ENCODE results near the gene CNN3. TPM values are rescaled to one million over a fixed set of nuclear protein-coding genes. Genes with fewer than 3 reads are reported as not detected.

CNN3 gene
- total RNA-seq, 4 donors from 2014 or later, result 148 to 216 (median 175) TPM

DNA sequence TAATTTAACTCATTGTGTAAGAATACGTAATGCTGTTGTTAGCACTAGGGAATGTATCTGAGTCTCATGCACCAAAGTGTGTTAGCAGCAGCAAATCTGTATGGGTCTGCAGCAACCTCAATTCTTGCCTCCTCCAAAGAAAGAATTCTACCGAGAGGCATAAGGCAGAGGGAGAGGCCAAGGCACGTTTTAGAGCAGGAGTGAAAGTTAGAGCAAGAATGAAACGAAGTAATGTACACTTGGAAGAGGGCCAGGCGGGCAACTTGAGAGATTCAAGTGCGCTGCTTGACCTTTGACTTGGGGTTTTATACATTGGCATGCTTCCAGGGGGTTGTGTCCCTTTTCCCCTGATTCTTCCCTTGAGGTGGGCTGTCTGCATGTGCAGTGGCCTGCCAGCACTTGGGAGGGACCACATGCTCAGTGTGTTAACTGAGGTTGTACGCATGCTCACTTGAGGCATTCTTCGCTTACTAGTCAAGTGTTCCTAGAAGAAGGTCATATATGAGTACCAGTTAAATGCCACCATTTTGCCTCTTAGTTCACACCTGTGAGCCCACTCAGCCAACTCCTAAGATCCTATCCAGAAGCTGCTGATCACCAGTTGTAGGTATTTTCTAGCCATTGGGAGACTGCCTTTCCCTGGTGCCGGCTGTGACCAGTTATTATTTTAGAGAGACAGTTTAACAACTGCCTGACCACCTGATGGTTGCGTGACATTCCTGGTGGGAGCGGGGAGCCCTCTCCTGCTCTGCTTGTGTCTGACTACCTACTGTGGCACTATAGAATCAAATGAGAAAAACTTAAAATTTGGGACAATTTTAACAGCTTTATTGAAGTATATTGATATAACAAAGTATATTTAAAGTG, 2.7 kb upstream of the CNN3 start:
- DNase-seq (ENCODE audit: low spot score) (no peak), ATAC-seq (ENCODE audit: low FRiP score) (no peak)
- TF ChIP-seq, protein P1, sequence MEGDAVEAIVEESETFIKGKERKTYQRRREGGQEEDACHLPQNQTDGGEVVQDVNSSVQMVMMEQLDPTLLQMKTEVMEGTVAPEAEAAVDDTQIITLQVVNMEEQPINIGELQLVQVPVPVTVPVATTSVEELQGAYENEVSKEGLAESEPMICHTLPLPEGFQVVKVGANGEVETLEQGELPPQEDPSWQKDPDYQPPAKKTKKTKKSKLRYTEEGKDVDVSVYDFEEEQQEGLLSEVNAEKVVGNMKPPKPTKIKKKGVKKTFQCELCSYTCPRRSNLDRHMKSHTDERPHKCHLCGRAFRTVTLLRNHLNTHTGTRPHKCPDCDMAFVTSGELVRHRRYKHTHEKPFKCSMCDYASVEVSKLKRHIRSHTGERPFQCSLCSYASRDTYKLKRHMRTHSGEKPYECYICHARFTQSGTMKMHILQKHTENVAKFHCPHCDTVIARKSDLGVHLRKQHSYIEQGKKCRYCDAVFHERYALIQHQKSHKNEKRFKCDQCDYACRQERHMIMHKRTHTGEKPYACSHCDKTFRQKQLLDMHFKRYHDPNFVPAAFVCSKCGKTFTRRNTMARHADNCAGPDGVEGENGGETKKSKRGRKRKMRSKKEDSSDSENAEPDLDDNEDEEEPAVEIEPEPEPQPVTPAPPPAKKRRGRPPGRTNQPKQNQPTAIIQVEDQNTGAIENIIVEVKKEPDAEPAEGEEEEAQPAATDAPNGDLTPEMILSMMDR (IDR thresholded peaks at IDR 0.05), result no peak

DNA sequence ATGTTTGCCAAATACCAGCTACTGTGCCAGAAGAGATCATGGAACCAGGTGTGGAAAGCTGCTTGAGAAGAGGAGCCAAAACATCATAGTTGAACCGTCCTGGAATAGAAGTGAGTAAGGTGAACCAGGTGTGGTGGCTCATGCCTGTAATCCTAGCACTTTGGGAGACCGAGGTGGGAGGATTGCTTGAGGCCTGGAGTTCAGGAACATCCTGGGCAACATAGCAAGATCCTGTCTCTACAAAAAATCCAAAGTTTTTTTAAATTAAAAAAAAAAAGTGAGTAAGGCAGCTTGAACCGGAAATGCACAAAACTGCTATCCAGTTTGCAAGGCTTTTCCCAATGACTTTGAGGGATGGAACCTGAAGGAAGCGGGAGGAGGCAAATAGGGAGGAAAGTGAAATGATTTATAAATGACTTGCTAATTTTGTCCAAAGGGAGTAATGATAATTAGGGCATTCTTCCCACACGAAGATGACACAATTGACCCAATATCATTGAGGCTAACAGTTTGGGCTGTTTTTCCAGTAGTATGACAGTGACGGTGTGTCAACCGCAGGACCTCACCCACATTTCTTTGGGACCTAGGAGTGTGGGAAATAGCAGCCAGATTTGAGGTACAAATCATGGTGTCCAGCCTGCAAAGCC, 1.5 kb upstream of the CNN3 start:
- DNase-seq (ENCODE audit: low spot score), result no peak
- TF ChIP-seq, protein P1 (IDR thresholded peaks at IDR 0.05), result no peak
- no peak for ATAC-seq (ENCODE audit: low FRiP score)

- ATAC-seq (ENCODE audit: low FRiP score) (peak; percentile 2), DNase-seq (ENCODE audit: low spot score) (no peak)
Observed at GRCh38 chr1:94927405-94928175, 680 bp upstream of the CNN3 start.

DNA sequence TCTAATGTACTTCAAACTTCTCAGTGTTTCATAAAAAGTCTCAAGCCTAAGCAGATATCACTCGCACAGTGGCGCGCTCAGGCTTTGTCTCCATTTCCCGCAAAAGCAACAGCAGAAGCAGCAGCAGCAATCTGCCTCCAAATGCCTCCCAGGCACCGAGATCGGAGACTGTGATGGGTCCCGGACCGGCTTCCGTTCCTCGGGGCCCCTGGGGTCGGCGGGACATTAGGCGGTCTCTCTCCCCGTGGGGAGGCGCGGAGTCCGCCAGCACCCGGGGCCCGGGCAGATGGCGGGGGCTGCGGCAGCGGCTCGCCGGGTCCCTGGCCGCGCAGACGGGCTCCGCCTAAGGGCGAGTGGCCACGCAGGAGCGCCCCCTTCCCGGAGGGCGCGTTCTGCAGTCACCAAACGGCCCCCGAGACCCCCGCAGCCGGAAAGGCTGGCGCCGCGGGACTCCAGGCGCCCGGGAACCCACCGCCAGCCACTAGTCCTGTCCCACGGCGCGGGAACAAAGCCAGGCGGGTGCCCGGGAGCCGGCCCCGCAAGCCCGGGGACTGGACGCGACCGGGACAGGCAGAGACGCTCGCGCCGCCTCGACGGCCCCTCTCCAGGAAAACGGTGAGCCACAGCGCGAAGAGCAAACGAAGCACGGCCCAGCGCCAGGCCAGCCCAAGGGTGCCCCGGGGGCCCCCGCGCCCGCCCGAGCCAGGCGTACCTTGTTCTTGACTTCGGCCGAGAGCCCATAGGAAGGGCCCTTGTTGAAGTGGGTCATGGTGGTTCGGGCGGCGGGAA, 590 bp downstream of the CNN3 start:
- no peak for DNase-seq (ENCODE audit: low spot score)
- ATAC-seq (ENCODE audit: low FRiP score), result peak; percentile 28

More at GRCh38 chr1:94927405-94928175, 680 bp upstream of the CNN3 start:
- TF ChIP-seq, protein P1 (IDR thresholded peaks at IDR 0.05), result no peak

DNA sequence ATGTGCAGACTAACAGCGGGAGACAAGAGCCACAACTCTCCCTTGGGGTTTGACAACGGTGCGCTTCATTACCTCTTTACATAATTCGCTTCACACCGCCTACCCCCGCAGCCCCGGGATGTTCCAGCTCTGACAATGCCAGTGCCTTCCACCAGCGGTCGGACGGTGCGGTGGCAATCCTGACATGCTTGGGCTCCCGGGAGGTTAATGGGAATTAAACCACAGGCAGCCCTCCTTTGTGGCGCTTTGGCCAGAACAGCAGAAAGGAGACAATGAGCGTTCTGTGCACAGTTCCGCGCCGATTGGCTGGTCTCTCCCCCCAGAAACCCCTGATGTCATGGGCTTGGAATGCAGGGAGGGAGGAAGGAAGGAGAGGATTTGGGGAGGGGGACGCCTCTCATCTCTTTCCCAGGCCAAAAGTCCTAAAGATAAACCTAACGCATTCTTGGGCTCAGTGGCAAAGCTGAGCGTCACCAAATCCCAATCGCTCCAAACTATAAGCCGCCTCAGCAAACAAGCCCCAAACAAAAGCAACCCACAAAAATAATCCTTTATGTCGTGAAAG, 1.3 kb downstream of the CNN3 start:
- TF ChIP-seq, protein P1 (IDR thresholded peaks at IDR 0.05), result no peak
- ATAC-seq (ENCODE audit: low FRiP score) (peak; percentile 30), DNase-seq (ENCODE audit: low spot score) (peak; percentile 39)

More for the DNA sequence above, 590 bp downstream of the CNN3 start:
- TF ChIP-seq, protein P1 (IDR thresholded peaks at IDR 0.05), result peak in 1 of 3 donors; percentile 19

DNA sequence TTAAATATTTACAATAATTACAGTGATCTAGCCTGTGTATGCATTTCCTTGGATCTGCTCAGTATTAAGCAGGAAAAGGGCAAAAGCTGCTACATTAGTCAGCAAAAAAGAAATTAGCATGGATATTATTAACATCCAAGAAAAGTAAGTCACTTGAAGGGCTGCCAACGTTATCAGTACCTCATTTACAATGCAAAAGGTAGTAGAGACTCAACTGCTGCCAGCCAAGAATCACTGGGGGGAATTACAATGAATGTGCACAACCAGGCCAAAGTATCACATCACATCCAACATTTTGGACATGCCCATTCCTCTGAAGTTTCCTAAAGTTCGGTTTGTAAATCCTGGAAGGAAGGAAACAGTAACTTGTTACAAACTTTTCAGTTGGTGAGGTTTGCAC, 1.9 kb downstream of the CNN3 start:
- TF ChIP-seq, protein P1 (IDR thresholded peaks at IDR 0.05), result no peak
- ATAC-seq (ENCODE audit: low FRiP score) (no peak), DNase-seq (ENCODE audit: low spot score) (no peak)
